ENCODE results near the gene SLCO2B1.

Gene SLCO2B1, protein sequence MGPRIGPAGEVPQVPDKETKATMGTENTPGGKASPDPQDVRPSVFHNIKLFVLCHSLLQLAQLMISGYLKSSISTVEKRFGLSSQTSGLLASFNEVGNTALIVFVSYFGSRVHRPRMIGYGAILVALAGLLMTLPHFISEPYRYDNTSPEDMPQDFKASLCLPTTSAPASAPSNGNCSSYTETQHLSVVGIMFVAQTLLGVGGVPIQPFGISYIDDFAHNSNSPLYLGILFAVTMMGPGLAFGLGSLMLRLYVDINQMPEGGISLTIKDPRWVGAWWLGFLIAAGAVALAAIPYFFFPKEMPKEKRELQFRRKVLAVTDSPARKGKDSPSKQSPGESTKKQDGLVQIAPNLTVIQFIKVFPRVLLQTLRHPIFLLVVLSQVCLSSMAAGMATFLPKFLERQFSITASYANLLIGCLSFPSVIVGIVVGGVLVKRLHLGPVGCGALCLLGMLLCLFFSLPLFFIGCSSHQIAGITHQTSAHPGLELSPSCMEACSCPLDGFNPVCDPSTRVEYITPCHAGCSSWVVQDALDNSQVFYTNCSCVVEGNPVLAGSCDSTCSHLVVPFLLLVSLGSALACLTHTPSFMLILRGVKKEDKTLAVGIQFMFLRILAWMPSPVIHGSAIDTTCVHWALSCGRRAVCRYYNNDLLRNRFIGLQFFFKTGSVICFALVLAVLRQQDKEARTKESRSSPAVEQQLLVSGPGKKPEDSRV

GRCh38 chr11:75150879-75151278 is at the start of gene SLCO2B1:
TSS of gene SLCO2B1 (plus strand) at chr11:75151107. CDS start at chr11:75151382, 275 bp downstream.
- no peak for TF ChIP-seq CTCF (IDR thresholded peaks at IDR 0.05; ENCODE audit: low read depth, low read length, poor library complexity, severe bottlenecking)
- no peak for TF ChIP-seq EZH2phosphoT487 (IDR thresholded peaks at IDR 0.05; ENCODE audit: borderline replicate concordance, low read length)

DNA sequence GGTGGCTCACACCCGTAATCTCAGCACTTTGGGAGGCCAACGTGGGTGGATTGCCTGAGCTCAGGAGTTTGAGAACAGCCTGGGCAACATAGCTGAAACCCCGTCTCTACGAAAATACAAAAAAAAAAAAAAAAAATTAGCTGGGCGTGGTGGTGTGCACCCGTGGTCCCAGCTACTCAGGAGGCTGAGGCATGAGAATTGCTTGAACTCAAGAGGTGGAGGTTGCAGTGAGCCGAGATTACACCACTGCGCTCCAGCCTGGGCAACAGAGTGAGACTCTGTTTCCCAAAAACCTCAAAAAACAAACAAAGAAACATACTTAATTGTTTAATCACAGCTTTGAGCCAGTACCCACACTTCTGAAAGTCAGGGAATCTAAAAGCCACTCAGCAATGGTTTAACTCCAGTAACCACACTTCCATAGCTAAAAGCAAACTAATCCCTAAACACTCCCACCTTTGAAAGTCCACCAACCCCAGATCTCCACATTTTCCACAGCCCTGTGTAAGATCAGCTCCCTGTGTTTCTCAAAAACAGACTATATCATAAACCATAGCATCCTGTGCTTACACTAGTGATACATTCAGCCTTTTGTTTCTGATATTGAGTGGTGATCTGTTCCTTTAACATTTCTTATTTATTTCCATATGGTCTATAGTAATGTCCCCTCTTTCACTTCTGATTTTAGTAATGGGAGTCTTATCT is 49.3 kb upstream of the SLCO2B1 start:
- Histone ChIP-seq H3K36me3 (ENCODE audit: control insufficient read depth, low read length) (no peaks in the 10 kb centered on the region), H3K9me3 (ENCODE audit: control insufficient read depth, insufficient read depth, low read length) (no peaks in the 10 kb centered on the region), H3K4me1 (ENCODE audit: control insufficient read depth, low read length) (no peaks in the 10 kb centered on the region), H3K79me2 (ENCODE audit: control insufficient read depth, low read length) (no peaks in the 10 kb centered on the region), H4K20me1 (ENCODE audit: control insufficient read depth, insufficient read depth, low read depth, low read length) (no peaks in the 10 kb centered on the region), H3K4me2 (ENCODE audit: low read length) (no peak overlapping the region), H3F3A (ENCODE audit: control insufficient read depth, insufficient read depth) (no peaks in the 10 kb centered on the region), H3K27me3 (ENCODE audit: control insufficient read depth, low read length) (peaks cover 11% of the 10 kb centered on the region; the same call in 1 of the 2 replicates), H3K27ac (ENCODE audit: low read depth, low read length) (no peak overlapping the region), H3K4me3 (ENCODE audit: low read length) (no peak overlapping the region), H3K9me2 (replicated peaks; ENCODE audit: control insufficient read depth, low read length) (no peaks in the 10 kb centered on the region)
- no peak for TF ChIP-seq CTCF (IDR thresholded peaks at IDR 0.05; ENCODE audit: low read depth, low read length, poor library complexity, severe bottlenecking)
- TF ChIP-seq EZH2phosphoT487 (IDR thresholded peaks at IDR 0.05; ENCODE audit: borderline replicate concordance, low read length): no peak

More at GRCh38 chr11:75150879-75151278, at the start of gene SLCO2B1:
- Histone ChIP-seq H3K4me2 (ENCODE audit: low read length) (no peak within 1 kb of the TSS), H3K9me2 (replicated peaks; ENCODE audit: control insufficient read depth, low read length) (no peaks in the 10 kb centered on the region), H3K9me3 (ENCODE audit: control insufficient read depth, insufficient read depth, low read length) (no peaks in the 10 kb centered on the region), H3K4me1 (ENCODE audit: control insufficient read depth, low read length) (no peaks in the 10 kb centered on the region), H3F3A (ENCODE audit: control insufficient read depth, insufficient read depth) (no peaks in the 10 kb centered on the region), H3K27ac (ENCODE audit: low read depth, low read length) (no peak within 1 kb of the TSS), H3K27me3 (ENCODE audit: control insufficient read depth, low read length) (peaks cover 29% of the 10 kb centered on the region), H3K36me3 (ENCODE audit: control insufficient read depth, low read length) (no peaks in the 10 kb centered on the region), H3K79me2 (ENCODE audit: control insufficient read depth, low read length) (no peaks in the 10 kb centered on the region), H3K4me3 (ENCODE audit: low read length) (no peak within 1 kb of the TSS), H4K20me1 (ENCODE audit: control insufficient read depth, insufficient read depth, low read depth, low read length) (no peaks in the 10 kb centered on the region)

- Histone ChIP-seq H3K27me3 (ENCODE audit: control insufficient read depth, low read length) (peaks cover 11% of the 10 kb centered on the region; the same call in 1 of the 2 replicates), H3K4me2 (ENCODE audit: low read length) (no peak overlapping the region), H3K4me1 (ENCODE audit: control insufficient read depth, low read length) (no peaks in the 10 kb centered on the region), H3K4me3 (ENCODE audit: low read length) (no peak overlapping the region), H3K9me3 (ENCODE audit: control insufficient read depth, insufficient read depth, low read length) (no peaks in the 10 kb centered on the region), H4K20me1 (ENCODE audit: control insufficient read depth, insufficient read depth, low read depth, low read length) (no peaks in the 10 kb centered on the region), H3K27ac (ENCODE audit: low read depth, low read length) (no peak overlapping the region), H3K36me3 (ENCODE audit: control insufficient read depth, low read length) (no peaks in the 10 kb centered on the region), H3K9me2 (replicated peaks; ENCODE audit: control insufficient read depth, low read length) (no peaks in the 10 kb centered on the region), H3F3A (ENCODE audit: control insufficient read depth, insufficient read depth) (no peaks in the 10 kb centered on the region), H3K79me2 (ENCODE audit: control insufficient read depth, low read length) (no peaks in the 10 kb centered on the region)
- TF ChIP-seq CTCF (IDR thresholded peaks at IDR 0.05; ENCODE audit: low read depth, low read length, poor library complexity, severe bottlenecking): no peak
- TF ChIP-seq EZH2phosphoT487 (IDR thresholded peaks at IDR 0.05; ENCODE audit: borderline replicate concordance, low read length): no peak
Measured at GRCh38 chr11:75103380-75104026, 47.4 kb upstream of the SLCO2B1 start.

Data from DOHH2 (cell line).